HG03432 (cell line): Measurements from ENCODE around the gene PGLYRP1.
A peak's percentile ranks its signal among the peaks of the same experiment; 100 is the strongest.

Experiments
- ATAC-seq: cut with Tn5 transposase; IDR thresholded peaks from one replicate; pipeline ENCODE4 v1.9.1; 2021; ENCODE audit warnings: mild to moderate bottlenecking, moderate library complexity; ENCODE audit not compliant: unreplicated experiment

The PGLYRP1 gene

DNA sequence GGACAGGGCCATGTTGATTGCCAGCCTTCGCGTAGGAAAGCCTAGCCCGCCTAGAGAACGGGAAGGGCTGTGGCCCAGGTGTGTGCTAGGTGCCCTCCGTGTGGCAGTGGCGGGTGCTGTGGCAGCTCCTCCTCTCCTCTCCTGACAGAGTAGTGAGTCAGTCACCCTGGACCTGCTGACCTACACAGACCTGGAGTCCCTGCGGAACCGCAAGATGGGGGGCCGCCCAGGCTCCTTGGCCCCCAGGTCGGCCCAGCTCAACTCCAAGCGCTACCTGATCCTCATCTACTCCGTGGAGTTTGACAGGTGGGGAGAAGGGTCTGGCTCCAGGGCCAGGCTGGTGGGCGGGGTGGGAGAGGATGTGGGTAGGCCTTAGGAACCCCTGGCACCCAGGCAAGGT, 16.4 kb downstream of the PGLYRP1 start:
- no peak for ATAC-seq

DNA sequence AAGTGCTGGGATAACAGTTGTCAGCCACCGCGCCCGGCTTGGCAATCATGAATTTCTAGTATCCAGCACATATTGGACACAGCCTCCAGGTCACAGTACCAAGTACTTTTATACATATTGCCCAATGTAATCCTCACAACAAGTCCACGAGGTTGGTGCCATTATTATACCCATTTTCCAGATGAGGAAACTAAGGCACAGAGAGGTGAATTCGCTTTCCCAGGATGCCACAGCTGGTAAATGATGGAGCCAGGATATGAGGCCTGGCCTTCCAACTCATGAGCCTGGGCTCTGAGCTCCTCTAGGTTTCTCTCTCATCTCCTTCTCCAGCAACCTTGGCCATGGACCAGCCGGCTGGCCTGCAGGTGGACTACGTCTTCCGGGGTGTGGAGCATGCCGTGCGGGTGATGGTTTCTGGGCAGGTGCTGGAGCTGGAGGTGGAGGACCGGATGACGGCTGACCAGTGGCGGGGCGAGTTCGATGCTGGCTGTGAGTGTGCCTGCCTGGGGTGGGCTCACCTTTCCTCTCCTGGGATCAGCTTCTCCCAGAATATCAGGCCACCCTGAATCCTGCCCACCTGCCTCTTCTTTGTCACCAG, 20.1 kb downstream of the PGLYRP1 start:
- ATAC-seq = no peak

DNA sequence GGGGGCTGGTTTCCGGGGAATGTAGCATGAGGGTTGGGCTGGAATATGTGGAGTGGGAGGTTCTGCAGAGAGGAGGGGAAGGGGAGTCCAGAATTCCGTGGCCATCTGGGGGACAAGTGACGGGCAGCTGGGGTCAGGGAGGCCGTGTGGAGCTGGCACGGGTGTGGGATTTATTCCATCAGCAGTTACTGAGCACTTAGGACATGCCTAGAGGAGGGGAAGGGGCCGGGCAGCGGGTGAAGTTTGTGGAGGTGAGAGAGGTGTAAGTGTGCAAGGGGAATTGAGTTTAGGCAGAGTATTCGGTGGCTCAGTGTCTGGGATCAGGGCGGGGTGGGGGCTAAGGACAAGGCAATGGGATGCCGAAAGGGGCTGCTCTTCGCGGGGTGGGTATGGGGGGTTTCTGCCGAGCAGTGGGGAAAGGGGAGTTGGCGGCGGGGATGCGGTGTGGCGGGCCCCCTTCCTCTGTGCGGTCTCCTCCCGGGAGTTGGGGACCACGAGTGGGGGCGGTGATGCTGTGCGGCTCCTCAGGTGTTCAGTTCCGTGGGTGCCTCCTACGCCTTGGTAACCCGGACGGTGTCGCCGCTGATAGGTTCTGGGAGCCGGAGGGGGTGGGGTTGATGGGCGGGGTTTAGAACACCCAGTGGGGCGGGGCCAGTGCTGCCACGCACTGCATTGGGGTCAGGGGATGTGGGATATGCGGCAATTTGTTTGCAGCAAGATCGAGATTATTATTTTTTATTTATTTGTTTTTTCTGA, 22.2 kb downstream of the PGLYRP1 start:
- peak; percentile 51 for ATAC-seq

DNA sequence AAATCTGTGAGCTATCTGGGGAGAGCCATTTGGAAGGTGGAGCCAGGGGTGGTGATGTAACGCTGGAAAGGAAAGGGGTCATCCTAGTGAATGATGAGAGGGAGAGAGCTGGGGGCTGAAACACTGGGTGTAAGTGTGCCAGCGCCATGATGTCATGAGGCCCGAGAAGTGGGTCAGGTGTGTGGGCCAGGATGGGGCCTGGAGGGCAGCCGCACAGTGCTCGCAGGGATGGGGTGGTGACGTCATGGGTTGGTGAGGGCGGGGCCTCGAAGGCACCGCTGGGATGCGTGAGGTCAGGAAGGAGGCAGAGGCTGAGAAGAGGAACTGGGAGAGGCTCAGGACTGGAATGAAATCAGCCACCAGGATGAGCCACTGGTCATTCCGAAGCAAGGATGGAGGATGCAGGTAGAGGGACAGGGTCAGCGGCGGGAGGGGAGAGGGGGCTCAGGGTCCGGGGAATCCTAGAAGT, 23.2 kb downstream of the PGLYRP1 start:
- ATAC-seq = no peak

DNA sequence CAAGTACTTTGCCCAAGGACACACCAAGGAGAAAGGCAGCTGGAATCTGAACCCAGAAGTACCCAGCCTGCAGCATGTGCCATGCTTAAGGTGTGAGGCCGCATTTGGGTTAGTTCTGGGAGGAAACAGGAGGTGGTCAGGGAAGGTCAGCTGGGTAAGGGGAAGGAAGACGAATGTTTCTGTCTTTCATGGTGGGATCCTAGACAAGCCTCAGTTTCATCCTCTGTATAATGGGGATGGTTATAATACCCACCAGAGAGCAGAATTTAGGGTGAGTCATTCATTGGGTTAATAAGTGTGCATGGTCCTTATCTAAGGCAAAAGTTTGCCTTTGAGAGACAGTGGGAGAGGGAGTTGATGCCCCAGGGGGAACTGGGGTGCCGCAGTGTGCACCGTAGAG, 24.0 kb downstream of the PGLYRP1 start:
- no peak for ATAC-seq

DNA sequence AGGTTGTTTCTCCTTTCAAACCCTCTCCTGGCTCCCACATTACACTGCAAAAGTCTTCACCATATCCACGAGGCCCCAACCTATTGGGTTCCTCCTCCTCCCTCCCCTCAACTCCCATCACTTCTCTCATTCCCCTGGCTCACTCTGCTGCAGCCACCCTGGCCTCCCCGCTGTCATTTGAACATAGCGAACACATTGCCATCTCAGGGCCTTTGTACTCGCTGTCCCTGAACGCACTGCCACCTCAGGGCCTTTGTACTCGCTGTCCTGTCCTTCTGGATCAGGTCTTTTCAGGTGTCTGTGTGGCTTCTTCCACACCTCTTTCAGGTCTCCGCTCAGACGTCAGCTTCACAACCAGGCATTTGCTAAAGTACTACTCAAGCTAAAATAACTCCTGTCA, 25.9 kb downstream of the PGLYRP1 start:
- ATAC-seq = no peak

DNA sequence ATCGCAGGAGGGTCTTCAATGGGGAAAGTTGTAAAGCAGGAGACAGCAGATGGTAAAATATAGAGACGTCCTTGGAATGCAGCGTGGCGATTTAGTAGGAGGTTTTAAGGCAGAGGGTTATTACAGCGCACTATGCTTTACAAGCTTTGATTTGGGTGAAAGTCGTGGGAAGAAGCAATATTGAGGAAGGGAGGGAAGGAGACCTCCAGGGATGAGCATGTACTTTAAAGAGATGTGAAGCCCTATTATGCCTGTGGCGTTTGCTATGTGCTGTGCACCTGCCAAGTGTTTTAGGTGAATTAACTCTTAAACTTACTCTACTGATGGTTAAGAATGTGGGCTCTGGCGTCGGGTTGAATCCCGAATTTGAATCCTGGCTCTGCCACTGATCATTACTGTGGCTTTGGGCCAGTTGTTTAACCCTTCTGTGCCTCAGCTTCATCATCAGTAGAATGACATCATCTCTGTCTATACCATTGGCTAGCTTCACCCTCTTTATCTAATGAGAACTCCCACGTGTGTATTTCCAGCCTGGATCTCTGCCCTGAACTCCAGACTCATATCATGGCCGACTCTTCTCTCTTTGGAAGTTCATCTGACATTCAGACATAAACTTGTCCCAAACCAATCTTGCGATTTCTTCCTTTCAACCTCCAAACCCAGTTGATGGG, 27.0 kb downstream of the PGLYRP1 start:
- ATAC-seq = no peak

DNA sequence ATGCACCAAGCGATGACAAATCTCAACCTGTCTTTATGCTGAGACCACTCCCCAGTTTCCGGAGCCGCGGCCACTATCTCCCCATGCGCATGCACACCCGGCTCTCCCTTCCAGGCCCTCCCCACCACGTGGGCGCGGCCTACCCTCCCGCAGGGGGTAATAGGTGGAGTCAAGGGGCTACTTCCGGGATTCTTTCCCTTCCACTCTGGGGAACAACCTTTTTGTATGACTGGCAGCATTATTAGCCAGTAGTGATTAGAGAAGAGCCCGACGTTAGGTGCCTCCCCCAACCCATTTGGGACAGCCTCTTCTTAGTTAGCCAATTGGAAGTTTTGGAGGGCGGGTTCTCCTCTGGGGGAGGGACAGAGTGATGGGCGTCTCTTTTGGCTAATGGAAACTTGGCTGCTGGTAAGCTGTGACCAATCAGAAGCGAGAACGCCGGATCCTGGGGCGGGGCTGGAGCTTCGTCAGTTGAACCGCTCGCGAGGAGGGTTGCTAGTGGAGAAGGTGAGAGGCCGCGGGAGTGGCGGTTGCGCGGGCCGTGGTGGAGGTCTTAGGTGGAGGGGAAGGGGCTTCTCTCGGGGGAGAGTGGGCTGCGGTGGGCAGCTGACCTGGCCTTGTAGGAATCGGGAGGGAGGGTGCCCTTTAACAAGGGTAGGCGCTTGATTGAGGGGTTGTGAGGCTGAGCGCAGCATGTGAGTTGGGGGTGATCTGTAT, 27.7 kb downstream of the PGLYRP1 start, which contains the start of gene CCDC61:
Gene CCDC61 (plus strand): TSS at position 470 of the 717 bp plus-strand sequence. CDS start 7,552 bp downstream, outside the sequence.
- peak; percentile 95 for ATAC-seq

DNA sequence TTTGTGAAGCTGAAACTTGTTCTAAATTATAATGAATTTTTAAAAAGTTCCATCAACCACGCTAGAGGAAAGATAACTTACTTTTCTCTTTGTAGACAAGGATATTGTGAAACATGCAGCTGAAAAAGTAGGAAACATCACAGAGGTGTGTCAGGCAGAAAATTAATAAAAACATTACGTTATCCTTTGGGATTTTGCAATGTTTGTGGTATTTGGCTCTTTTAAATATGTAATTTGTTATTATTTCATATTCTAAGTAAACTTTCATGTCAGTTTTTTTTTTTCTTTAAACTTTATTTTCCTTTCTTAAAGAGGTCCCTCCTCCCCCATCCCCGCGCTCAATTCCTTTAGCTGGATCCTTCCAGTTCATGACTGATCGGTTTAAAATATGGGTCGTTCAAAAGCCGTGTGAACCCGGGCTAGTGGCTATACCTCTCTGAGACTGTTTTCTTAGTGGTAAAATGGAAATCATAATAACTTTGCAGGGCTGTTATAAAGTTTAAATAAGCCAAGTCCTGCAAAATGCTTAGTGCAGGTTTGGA, 28.3 kb downstream of the PGLYRP1 start:
- ATAC-seq = peak; percentile 1

DNA sequence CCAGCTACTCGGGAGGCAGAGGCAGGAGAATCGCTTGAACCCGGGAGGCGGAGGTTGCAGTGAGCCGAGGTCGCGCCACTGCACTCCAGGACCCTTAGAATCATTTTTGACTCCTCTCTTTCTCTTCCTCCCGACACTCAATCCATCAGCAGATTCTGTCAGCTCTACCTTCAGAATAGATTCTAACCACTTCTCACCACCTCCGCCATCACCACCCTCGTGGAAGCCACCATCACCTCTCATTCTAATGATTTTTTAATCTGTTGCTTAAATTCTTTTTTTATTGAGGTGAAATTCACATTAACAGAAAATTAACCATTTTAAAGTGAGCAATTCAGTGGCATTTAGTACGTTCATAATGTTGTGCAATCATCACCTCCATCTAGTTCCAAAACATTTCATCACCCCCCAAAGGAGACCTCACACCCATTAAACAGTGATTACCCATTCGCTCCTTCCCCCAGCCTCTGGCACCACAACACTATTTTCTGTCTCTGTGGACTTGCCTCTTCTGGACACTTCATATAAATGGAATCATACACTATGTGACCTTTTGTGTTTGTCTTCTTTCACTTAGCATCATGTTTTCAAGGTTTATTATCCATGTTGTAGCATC, 32.6 kb downstream of the PGLYRP1 start:
- ATAC-seq = no peak

DNA sequence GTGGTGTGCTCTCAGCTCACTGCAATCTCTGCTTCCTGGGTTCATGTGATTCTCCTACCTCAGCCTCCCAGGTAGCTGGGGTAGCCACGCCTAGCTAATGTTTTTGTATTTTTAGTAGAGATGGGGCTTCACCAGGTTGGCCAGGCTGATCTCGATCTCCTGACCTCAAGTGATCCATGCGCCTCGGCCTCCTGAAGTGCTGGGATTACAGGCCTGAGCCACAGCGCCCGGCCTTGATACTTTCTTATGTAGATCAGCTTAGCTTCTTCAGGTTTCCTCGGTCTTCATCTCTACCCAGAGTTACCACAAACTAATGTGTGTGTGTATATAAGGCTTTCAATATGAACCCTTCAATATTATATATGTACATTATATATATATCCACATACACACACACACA, 37.5 kb downstream of the PGLYRP1 start:
- no peak for ATAC-seq

DNA sequence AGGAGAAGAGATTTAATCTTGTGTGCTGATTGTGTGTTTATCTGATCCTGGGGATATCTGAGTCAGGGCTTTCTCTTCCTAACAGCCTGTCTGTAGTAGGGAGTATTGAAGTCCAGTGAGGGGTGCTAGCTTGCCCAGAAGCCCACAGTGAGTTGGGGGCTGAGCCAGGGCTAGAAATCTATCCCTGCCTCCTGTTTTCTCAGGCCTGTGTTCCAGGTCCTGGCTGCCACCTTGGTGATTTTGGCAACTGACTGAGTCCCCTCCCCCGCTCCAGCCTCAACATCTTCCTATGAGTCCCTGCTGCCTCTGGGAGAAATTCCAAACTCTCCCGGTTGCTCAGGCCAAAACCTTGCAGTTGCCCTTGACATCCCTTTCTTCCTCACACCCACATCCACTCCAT, 41.5 kb downstream of the PGLYRP1 start:
- ATAC-seq = no peak

DNA sequence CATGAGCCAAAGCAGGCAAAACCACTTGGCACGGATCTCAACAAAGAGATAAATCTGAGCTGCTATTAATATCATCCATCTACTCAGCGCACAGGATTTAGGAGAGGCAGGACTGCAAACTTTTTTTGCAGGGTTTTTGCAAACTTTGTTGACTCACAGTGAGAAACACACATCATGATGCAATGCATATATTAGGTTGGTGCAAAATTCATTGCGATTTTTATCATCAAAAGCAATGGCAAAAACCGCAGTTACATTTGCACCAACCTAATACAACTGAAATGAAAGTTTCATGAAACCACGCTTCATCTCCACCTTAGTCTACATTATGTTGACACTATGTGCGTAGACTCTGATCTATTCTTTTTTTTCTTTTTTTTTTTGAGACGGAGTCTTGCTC, 44.7 kb downstream of the PGLYRP1 start:
- ATAC-seq = no peak

DNA sequence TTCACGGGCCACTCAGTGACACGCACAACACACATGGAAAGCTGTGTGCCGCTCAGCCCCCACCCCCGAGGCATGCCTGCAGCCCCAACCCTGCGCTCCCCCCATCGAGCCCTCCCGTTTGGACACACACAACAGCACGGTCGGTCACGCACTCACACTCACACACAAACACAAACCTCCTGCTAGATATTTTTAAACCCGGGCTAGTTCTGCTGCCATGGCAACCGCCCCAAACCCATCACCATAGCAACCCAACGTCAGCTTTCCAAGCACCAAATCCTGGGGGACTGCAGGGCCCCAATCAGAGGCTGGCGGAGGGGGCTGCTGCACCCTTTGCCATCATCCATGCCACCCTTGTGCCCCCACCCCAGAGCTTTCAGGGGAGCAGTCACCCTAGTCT, 46.7 kb downstream of the PGLYRP1 start:
- ATAC-seq = no peak

DNA sequence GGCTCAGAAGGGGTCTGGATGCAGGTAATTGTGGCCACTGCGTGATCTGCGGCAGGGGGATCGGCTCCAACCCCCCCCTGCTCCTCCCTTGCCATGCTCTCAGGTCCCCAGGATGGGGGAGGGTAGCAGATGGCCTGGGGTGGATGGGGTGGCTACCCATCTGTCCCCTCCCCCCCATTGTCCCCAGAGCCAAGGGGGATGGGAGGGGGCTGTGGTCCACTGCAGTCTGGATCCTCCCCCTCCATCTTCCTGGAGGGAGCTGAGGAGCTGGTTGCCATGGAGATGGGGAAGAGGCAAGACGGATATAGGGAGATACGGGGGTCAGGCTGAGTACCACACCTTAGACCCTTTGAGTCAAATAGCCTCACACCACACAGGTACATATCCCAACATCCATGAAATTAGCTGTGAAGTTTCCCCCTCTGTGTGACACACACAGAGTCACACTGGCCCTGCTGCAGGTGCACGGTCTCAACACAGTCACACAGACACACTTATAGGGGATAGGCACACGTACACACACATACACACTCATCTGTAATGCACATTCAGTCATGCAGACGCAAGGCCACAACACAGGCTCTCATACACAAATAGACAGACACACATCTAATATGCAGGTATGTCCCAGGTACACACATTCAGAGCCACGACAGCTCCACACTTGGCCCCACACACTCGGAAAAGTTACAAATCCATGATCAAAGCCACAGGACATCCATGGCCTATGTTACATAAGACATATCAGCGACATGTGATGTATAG, 47.4 kb downstream of the PGLYRP1 start:
- ATAC-seq = no peak

DNA sequence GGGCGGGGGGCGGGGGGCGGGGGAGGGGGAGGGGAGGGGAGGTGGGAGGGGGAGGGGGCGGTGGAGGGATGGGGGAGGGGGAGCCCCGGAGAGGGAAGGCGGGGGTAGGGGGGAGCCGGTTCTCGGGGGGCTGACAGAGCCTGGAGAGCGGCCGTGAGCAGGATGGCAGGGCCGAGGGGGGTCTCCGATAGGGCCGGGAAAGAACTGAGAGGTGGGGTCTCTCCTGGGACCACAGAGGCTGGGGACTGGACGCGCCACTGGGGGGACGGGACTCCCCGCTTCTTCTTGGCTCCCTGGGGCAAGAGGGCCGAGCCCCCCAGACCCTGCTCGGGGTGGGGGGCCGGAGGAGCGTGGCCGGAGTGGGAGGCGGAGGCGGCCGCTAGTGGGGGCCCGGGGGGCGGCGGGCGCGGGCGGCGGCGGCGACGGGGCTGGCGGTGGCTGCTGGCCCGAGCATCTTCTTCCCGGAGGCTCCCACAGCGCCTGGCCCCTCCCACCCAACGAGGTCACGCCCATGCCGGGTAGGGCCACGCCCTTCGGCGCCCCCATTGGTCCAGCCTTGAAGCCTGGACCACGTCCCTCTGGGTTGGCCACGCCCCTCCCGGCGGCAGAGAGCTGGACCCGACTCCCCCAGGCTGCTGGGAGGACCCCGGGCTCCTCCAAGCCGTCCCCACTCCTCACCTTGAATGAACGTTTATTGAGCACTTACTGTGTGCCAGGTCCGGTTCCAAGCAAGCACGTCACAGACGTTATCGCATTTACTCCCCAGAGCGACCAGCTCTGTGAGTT, 49.1 kb downstream of the PGLYRP1 start, which contains the start of gene NOVA2:
Gene NOVA2 (minus strand): TSS at position 313 of the 786 bp plus-strand sequence. CDS start 514 bp downstream, outside the sequence.
- no peak for ATAC-seq

DNA sequence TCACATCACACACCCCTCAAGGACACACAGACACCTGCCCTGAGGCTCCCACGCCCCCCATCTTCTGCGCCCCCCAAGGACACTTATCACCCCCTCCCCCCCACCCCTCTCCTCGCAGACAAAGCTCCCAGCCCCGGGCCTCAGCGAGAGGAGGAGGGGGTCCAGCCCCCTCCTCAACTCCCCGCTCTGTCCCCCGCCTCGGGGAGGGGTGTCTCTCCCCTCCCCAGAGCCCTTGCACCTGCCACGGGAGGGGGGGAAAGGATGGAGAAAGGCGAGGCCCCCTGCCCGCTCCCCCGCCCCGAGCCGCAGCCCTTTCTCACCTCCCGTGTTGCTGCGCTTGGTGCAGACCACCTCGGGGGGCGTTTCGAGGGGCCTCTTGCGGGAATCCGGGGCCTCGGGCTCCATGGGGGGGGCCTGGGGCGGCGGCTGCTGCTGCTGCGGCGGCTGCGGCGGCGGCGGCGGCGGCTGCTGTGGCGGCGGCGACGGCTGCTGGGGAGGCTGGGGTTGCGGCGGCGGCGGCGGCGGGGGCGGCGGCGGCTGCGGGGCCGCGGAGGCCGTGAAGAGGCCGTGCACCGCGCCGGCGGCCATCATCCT, 49.8 kb downstream of the PGLYRP1 start:
- ATAC-seq = no peak
